ENCODE data around the gene ANKRD30B.
"Not testable (repeated sequence)": the region's sequence is repeated elsewhere in the genome, so short reads cannot be mapped to it uniquely, and the experiment has no call there.

The ANKRD30B gene

GRCh38 chr18:14851533-14851932, 103.6 kb downstream of the ANKRD30B start:
- DNase-seq: not testable (repeated sequence)

GRCh38 chr18:14855634-14856033, 107.7 kb downstream of the ANKRD30B start:
- DNase-seq: not testable (repeated sequence)

GRCh38 chr18:14856256-14856655, 108.3 kb downstream of the ANKRD30B start:
- not testable (repeated sequence) for DNase-seq

GRCh38 chr18:14858514-14858913, 110.5 kb downstream of the ANKRD30B start:
- DNase-seq: not testable (repeated sequence)

DNA sequence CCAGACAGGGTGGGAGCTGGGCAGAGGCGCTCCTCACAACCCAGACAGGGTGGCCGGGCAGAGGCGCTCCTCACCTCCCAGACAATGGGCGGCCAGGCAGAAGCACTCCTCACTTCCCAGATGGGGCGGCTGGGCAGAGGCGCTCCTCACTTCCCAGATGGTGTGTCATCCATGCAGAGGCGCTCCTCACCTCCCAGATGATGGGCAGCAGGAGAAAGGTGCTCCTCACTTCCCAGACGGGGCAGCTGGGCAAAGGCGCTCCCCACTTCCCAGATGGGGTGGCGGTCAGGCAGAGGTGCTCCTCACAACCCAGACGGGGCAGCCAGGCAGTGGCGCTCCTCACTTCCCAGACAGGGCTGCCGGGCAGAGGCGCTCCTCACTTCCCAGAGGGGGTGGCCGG, 112.0 kb downstream of the ANKRD30B start:
- DNase-seq: not testable (repeated sequence)

DNA sequence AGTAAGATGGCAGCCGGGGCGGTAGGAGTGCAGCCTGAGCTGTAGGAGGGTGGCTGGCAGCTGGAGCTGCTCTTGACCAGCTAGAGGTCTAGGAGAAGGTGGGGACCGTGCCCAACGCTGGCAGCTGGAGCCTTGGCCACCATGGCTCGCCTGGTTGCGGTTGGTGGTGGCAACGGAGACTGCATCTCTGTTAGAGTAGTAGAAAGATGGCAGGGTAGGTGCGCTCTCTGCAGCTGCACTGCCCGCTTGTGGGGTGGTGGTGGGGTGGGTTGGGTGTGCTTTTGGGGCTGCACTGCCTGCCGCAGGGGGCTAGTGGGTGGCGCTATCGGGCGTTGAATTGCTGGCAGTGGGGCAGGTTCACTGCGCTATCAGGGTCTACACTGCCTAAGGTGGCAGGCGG, 118.5 kb downstream of the ANKRD30B start:
- DNase-seq: not testable (repeated sequence)

- not testable (repeated sequence) for DNase-seq
These were observed 120.0 kb downstream of the ANKRD30B start for GRCh38 chr18:14867988-14868387.

- not testable (repeated sequence) for DNase-seq
These were observed 120.9 kb downstream of the ANKRD30B start for GRCh38 chr18:14868825-14869224.

DNA sequence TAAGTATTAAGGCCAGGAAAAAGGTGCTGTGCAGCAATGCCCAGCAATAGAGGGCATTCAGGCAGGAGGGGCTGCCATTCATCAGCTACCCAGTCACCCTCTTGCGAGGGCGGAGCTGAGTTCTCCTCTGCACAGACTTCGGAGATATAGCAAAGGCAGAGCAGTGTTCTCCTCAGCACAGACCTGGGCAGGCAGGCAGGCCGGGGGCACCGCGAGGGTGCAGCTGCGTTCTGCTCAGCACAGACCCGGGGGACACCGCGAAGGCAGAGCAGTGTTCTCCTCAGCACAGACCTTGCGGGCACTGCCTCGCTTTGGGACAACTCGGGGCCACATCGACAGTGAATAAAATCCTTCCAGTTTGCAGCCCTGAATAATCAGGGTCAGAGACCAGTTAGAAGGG, 130.9 kb downstream of the ANKRD30B start:
- not testable (repeated sequence) for DNase-seq

DNA sequence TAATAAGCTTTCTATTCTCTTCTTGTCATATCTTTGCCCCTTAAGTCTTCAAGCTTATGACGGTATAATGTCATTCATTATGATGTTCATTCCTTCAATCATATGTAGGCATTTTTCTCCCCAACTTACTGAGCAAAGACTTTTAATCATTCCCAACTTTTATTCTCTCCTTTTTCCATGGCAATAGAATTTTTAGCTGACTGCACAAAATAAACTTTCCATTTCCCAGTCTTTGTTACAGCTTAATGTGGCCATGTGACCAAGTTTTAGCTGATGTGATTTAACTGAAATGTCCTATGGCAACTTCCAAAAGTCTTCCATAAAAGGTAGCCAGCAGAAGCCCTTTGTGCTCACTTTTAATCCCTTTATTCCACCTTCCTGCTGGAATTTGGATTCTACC, 152.5 kb downstream of the ANKRD30B start:
- no peak for DNase-seq
